K562 (cell line): ENCODE data around the gene NRCAM. TPM values are rescaled to one million over a fixed set of nuclear protein-coding genes. Genes with fewer than 3 reads are reported as not detected.
A peak's percentile ranks its signal among the peaks of the same experiment; 100 is the strongest.

Source experiments
- ARID1B ChIP-seq: fragments of 450-650 bp; IDR thresholded peaks from 2 replicates; pipeline ENCODE4 v1.6.1; 2016; ENCODE audit warnings: antibody characterized with exemption, mild to moderate bottlenecking, inconsistent platforms
- ARID3B ChIP-seq: fragments of 250-450 bp; sonication (Bioruptor Pico); IDR thresholded peaks from 2 replicates; pipeline ENCODE4 v1.4.0; 2020; ENCODE audit warnings: borderline replicate concordance
- BCL6 ChIP-seq: fragments of 250-450 bp; sonication (Bioruptor Pico); IDR thresholded peaks from 2 replicates; pipeline ENCODE4 v1.4.0; 2020
- CBFB ChIP-seq: sonication (generic); formaldehyde crosslinking; IDR thresholded peaks from 2 replicates; pipeline ENCODE4 v1.4.0; 2020; ENCODE audit warnings: mild to moderate bottlenecking, missing genetic modification reagents
- CC2D1A ChIP-seq: fragments of 450-650 bp; IDR thresholded peaks from 2 replicates; pipeline ENCODE4 v1.6.1; 2017; ENCODE audit warnings: mild to moderate bottlenecking
- CTCF ChIP-seq, 3 experiments: IDR thresholded peaks in 2 of 3; conservative IDR thresholded peaks in 1 of 3; 2 replicates each; pipeline ENCODE4 v1.5.1; 2011 to 2012; ENCODE audit warnings: low read length in 3 of 3, mild to moderate bottlenecking in 3 of 3, control low read depth in 2 of 3, improper control_type of control experiment in 1 of 3, inconsistent platforms in 1 of 3, low read depth in 1 of 3, mixed read lengths in 1 of 3, moderate library complexity in 1 of 3; ENCODE audit not compliant: insufficient read depth in 2 of 3
- DIDO1 ChIP-seq: fragments of 450-650 bp; IDR thresholded peaks from 2 replicates; pipeline ENCODE4 v1.6.1; 2016; ENCODE audit warnings: low read depth, missing biosample characterization, missing genetic modification characterization
- DPF2 ChIP-seq: fragments of 450-650 bp; IDR thresholded peaks from 2 replicates; pipeline ENCODE4 v1.6.1; 2016
- ESRRA ChIP-seq: fragments of 450-650 bp; IDR thresholded peaks from 2 replicates; pipeline ENCODE4 v1.6.1; 2014; ENCODE audit warnings: low read depth, mild to moderate bottlenecking, moderate library complexity, borderline replicate concordance
- ETS2 ChIP-seq: IDR thresholded peaks from 2 replicates; pipeline ENCODE4 v1.6.1; 2016; ENCODE audit warnings: borderline replicate concordance, missing genetic modification characterization, mild to moderate bottlenecking, moderate library complexity, missing compliant biosample characterization; ENCODE audit not compliant: poor library complexity, severe bottlenecking
- EWSR1 ChIP-seq: fragments of 450-650 bp; IDR thresholded peaks from 2 replicates; pipeline ENCODE4 v1.6.1; 2018; ENCODE audit warnings: borderline replicate concordance, mild to moderate bottlenecking, low read depth, moderate library complexity; ENCODE audit not compliant: partially characterized antibody
- GATAD2A ChIP-seq: fragments of 450-650 bp; IDR thresholded peaks from 2 replicates; pipeline ENCODE4 v1.6.1; 2017
- GTF2E2 ChIP-seq: fragments of 200-800 bp; sonication (Bioruptor generic); IDR thresholded peaks from 2 replicates; pipeline ENCODE4 v1.6.1; 2016; ENCODE audit warnings: missing genetic modification characterization, missing compliant biosample characterization
- KDM4B ChIP-seq, 2 experiments: fragments of 450-650 bp in 1 of 2; sonication (generic) in 1 of 2; IDR thresholded peaks; 2 replicates each; pipeline ENCODE4 v1.6.1; 2016 to 2017; ENCODE audit warnings: borderline replicate concordance in 2 of 2, antibody characterized with exemption in 1 of 2, low read depth in 1 of 2, mild to moderate bottlenecking in 1 of 2
- MIER1 ChIP-seq: fragments of 450-650 bp; IDR thresholded peaks from 2 replicates; pipeline ENCODE4 v1.6.1; 2016; ENCODE audit warnings: antibody characterized with exemption, mild to moderate bottlenecking, low read depth
- NR4A1 ChIP-seq, 2 experiments: fragments of 250-450 bp in 1 of 2; fragments of 450-650 bp in 1 of 2; sonication (Bioruptor Pico) in 1 of 2; IDR thresholded peaks; 2 replicates each; pipeline versions ENCODE4 v1.4.0 to v1.6.1; 2016 to 2020; ENCODE audit warnings: mild to moderate bottlenecking in 2 of 2, missing compliant biosample characterization in 1 of 2, missing genetic modification characterization in 1 of 2, moderate library complexity in 1 of 2
- PRMT5 ChIP-seq: sonication (generic); formaldehyde crosslinking; IDR thresholded peaks from 2 replicates; pipeline ENCODE4 v1.5.0; 2020; ENCODE audit warnings: missing genetic modification reagents
- PRPF4 ChIP-seq: fragments of 200-400 bp; formaldehyde crosslinking; IDR thresholded peaks from one replicate; pipeline ENCODE4 v1.6.1; 2017; ENCODE audit warnings: low read length, low read depth, mild to moderate bottlenecking; ENCODE audit not compliant: insufficient read depth, poor library complexity, severe bottlenecking
- SAP30 ChIP-seq: fragments of 200-600 bp; sonication (generic); IDR thresholded peaks from 2 replicates; pipeline ENCODE4 v1.6.1; 2012; ENCODE audit warnings: borderline replicate concordance, low read depth, mild to moderate bottlenecking, moderate library complexity, low read length, control low read depth, inconsistent platforms; ENCODE audit not compliant: insufficient read depth, poor library complexity, severe bottlenecking
- STAG1 ChIP-seq: sonication (generic); formaldehyde crosslinking; IDR thresholded peaks from 2 replicates; pipeline ENCODE4 v1.5.0; 2020; ENCODE audit warnings: missing genetic modification reagents, borderline replicate concordance
- ZBTB33 ChIP-seq: sonication (generic); formaldehyde crosslinking; IDR thresholded peaks from 2 replicates; pipeline ENCODE4 v1.8.1; 2023; ENCODE audit warnings: mild to moderate bottlenecking, missing genetic modification reagents
- ZNF165 ChIP-seq: fragments of 250-450 bp; sonication (Bioruptor Pico); IDR thresholded peaks from 2 replicates; pipeline ENCODE4 v1.4.0; 2020; ENCODE audit warnings: borderline replicate concordance
- ZNF384 ChIP-seq: IDR thresholded peaks from 2 replicates; pipeline ENCODE4 v1.6.1; 2012; ENCODE audit warnings: low read depth, low read length, improper control_type of control experiment
- polyA plus RNA-seq, 8 experiments: library from polyadenylated mRNA; depleted of rRNA in 4 of 8; stranded (reverse) in 5 of 8; unstranded in 3 of 8; fragments of >200 nt; fragmentation: Nextera tagmentation in 2 of 8; fragmentation: Illumina TruSeq in 1 of 8; extraction: Ambion mirVana in 2 of 8; extraction: Trizol in 1 of 8; gene quantifications; 2 replicates each; pipeline versions ENCODE4 v1.2.1 to v1.2.3, GENCODE V29; 2011 to 2014; ENCODE audit warnings: inconsistent platforms in 1 of 8, missing spikeins in 1 of 8
- total RNA-seq, 7 experiments: library from RNA; depleted of rRNA in 6 of 7; stranded (reverse); fragments of >200 nt in 6 of 7; fragmentation: Illumina TruSeq in 2 of 7; extraction: Trizol in 2 of 7; gene quantifications; 2 replicates each; pipeline versions ENCODE4 v1.2.1 to v1.2.3, GENCODE V29; 2011 to 2021; ENCODE audit warnings: low replicate concordance in 1 of 7

Gene NRCAM
- total and polyA plus RNA-seq, 9 of the 15 experiments (the other 6 are each of a cell fraction or from before 2014, with no cell fraction given): 0.03 to 0.54 (median 0.12) TPM; not detected in 1

DNA sequence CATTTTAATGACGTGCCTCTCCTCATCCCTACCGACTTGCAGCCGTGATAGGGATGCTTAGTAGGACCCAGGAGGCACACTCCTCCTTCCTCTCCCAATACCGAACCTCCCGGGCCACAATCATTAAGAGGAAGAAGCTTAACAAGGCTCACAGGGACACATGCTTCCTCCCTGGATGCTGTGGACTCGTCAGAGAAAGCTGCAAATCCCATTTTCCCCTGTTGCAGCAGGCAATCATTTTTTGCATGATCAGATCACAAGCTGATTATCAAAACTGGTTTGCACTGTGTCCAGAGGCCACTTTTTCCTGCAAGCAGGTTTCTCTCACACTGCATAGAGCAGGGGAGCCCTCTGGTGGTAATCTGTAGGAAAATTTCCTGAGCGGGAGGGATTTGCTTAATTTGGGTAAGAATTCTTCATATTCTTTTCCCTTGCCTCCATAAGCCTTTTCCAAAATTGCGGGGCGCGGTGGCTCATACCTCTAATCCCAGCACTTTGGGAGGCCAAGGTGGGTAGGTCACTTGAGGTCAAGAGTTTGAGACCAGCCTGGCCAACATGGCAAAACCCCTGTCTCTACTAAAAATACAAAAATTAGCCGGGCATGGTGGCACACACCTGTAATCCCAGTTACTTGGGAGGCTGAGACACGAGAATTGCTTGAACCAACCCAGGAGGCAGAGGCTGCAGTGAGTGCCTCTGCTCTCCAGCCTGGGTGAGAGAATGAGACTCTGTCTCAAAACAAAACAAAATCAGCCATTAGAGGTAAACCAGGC lies 310.0 kb downstream of the NRCAM start (continued):
- TF ChIP-seq CTCF (IDR thresholded peaks at IDR 0.05 in 2 of 3, conservative IDR thresholded peaks at IDR 0.05 in 1 of 3; ENCODE audit: insufficient read depth in 2 of 3, low read depth in 1 of 3, low read length in 3 of 3) (peak; percentile 93 to 98 (median 94)), PRMT5 (CRISPR knock-in tag) (no peak), GATAD2A (no peak), GTF2E2 (tag) (no peak), NR4A1 (CRISPR knock-in tag; IDR thresholded peaks at IDR 0.05) (no peak), NR4A1 (tag; IDR thresholded peaks at IDR 0.05) (no peak), MIER1 (no peak), CBFB (CRISPR knock-in tag) (no peak), BCL6 (CRISPR knock-in tag) (no peak), ESRRA (0 out of 2 replicates have a peak, but pooled peaks have one; percentile 31), ZBTB33 (CRISPR knock-in tag) (0 out of 2 replicates have a peak, but pooled peaks have one; percentile 48), ZNF165 (CRISPR knock-in tag) (no peak), STAG1 (CRISPR knock-in tag) (peak; percentile 91; the same call in 1 of the 2 replicates), DIDO1 (tag) (no peak), CC2D1A (peak; percentile 92), EWSR1 (no peak), ARID3B (CRISPR knock-in tag) (no peak), KDM4B (IDR thresholded peaks at IDR 0.05; ENCODE audit: borderline replicate concordance in 2 of 2, low read depth in 1 of 2) (no peak), SAP30 (no peak), PRPF4 (no peak), ARID1B (peak; percentile 29; the same call in 1 of the 2 replicates), ZNF384 (no peak), ETS2 (tag) (no peak), DPF2 (no peak)
